Measurements from ENCODE around the gene PAF1. TPM values are rescaled to one million over a fixed set of nuclear protein-coding genes. Genes with fewer than 3 reads are reported as not detected.
A peak's percentile ranks its signal among the peaks of the same experiment; 100 is the strongest.

The PAF1 gene
- total and polyA plus RNA-seq, 10 donors: 27.4 to 51.3 (median 39.2) TPM

DNA sequence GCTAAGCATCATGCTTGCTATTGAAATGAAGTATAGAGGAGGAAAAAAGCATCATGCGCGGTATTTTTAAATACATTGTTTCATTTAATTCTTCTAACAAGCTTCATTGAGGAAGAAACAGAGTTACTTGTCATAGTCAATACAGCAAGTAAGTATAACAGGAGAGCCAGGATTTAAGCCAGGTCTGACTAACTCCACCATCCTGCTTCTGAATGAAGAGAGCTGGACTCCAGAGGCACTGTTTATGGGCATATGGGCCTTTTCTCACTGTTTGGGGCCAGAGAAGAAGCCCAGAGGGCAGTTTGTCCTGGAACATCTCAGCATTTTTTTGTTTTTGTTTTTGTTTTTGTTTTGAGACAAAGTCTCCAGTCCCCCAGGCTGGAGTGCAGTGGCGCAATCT is 40.8 kb downstream of the PAF1 start:
- WGBS, 5 donors: 95 to 100% (median 99%) methylated on average over 3 of the region's 3 CpGs
- DNase-seq: no peak
- Histone ChIP-seq H3K4me1 (peaks cover 11 to 66% (median 34%) of the 10 kb centered on the region in 6 donors), H3K27me3 (replicated peaks in 1 of 7) (no peaks in the 10 kb centered on the region), H3K36me3 (peaks cover 0 to 98% (median 38%) of the 10 kb centered on the region in 6 donors), H3K4me3 (no peak overlapping the region), H3K27ac (no peak overlapping the region), H3K9me3 (no peaks in the 10 kb centered on the region)
- intact Hi-C loops (cut with DNase I; ENCODE audit: low total_unique reads): no loop called here
- TF ChIP-seq, protein P1, sequence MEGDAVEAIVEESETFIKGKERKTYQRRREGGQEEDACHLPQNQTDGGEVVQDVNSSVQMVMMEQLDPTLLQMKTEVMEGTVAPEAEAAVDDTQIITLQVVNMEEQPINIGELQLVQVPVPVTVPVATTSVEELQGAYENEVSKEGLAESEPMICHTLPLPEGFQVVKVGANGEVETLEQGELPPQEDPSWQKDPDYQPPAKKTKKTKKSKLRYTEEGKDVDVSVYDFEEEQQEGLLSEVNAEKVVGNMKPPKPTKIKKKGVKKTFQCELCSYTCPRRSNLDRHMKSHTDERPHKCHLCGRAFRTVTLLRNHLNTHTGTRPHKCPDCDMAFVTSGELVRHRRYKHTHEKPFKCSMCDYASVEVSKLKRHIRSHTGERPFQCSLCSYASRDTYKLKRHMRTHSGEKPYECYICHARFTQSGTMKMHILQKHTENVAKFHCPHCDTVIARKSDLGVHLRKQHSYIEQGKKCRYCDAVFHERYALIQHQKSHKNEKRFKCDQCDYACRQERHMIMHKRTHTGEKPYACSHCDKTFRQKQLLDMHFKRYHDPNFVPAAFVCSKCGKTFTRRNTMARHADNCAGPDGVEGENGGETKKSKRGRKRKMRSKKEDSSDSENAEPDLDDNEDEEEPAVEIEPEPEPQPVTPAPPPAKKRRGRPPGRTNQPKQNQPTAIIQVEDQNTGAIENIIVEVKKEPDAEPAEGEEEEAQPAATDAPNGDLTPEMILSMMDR (IDR thresholded peaks at IDR 0.05 in 8 of 11, conservative IDR thresholded peaks at IDR 0.05 in 3 of 11): no peak
- TF ChIP-seq POLR2A (IDR thresholded peaks at IDR 0.05) (no peak), POLR2AphosphoS5 (IDR thresholded peaks at IDR 0.05) (no peak)

DNA sequence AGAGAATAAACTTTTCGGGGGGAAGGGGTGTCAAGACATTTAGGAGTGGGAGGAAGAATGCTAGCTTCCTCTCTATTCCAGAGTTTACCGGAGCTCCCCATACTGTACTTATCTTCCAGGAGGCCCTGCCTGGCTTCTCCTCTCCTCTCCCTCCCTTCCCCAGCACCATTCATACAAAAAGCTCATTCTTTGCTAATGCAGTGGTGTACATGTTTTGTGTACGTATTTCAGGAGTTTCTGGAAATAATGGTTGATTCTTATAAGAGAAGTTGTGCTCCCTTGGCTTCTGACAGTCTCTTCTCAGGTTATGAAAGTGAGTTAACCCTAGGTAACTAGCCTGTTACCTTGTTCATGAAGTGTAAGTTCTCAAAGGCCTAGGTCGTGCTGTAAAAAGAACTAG is 41.6 kb downstream of the PAF1 start:
- intact Hi-C loops (cut with DNase I; ENCODE audit: low total_unique reads): loop anchor here (10.0 kb wide), 1 partner anchor 65 kb away; the partner anchor contains the start of gene PLEKHG2
- H3K9me3 ChIP-seq: no peaks in the 10 kb centered on the region
- H3K27ac ChIP-seq: no peak overlapping the region
- no peak for DNase-seq
- no peaks in the 10 kb centered on the region for H3K27me3 ChIP-seq (replicated peaks in 1 of 7)
- no peak for TF ChIP-seq POLR2A (IDR thresholded peaks at IDR 0.05)
- TF ChIP-seq, protein P1 (IDR thresholded peaks at IDR 0.05 in 8 of 11, conservative IDR thresholded peaks at IDR 0.05 in 3 of 11): no peak
- no peak for TF ChIP-seq POLR2AphosphoS5 (IDR thresholded peaks at IDR 0.05)
- WGBS, 5 donors: 78 to 88% (median 84%) methylated on average over 4 of the region's 4 CpGs
- peaks cover 0 to 92% (median 29%) of the 10 kb centered on the region in 6 donors for H3K36me3 ChIP-seq
- peaks cover 12 to 74% (median 43%) of the 10 kb centered on the region in 6 donors for H3K4me1 ChIP-seq
- H3K4me3 ChIP-seq: no peak overlapping the region

DNA sequence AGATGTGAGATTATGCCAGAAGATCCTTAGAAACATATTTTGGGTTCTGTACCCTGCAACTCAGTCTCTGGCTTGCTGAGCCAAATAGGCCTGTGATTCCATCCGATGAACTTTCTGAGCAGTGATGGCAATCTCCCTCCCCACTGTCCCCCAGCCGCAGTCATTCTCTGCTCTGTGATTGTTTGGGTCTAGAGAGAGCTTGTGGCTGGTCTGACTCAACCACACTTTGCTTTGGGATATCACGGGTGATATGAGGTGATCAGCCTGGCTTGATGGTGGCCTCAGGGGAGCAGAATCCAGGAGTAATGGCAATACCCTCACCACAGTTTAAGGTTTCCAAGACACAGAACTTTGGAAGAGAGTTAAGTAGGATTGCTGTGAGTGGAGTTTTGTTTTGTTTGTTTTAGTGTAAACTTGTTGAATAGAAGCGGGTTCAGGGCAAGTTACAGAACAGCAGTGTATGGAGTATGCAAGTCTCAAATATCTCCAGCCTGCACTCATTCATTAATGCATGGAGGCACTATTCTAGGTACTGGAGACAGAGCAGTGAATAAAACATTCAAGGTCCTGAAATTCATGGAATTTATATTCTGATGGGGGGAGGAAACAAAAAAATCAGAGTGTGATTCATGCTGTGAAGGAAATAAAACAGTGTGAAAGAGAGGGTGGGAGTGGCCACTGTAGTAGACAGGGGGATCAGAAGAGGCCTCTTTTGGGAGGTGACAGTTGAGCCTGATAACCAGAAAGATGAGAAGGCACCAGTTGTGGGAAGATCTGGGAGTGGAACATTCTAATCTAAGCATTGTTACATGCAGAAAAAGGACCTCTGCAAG is 43.4 kb downstream of the PAF1 start:
- WGBS, 5 donors: 81 to 94% (median 90%) methylated on average over 4 of the region's 4 CpGs
- Histone ChIP-seq H3K36me3 (peaks cover 0 to 74% (median 16%) of the 10 kb centered on the region in 6 donors), H3K4me3 (no peak overlapping the region), H3K4me1 (peaks cover 18 to 86% (median 56%) of the 10 kb centered on the region in 6 donors), H3K27me3 (replicated peaks in 1 of 7) (no peaks in the 10 kb centered on the region), H3K9me3 (no peaks in the 10 kb centered on the region), H3K27ac (peak overlapping the region in 1 of 8 donors; percentile 4)
- intact Hi-C loops (cut with DNase I; ENCODE audit: low total_unique reads): loop anchor here (10.0 kb wide), 1 partner anchor 67 kb away; the partner anchor contains the start of gene PLEKHG2
- TF ChIP-seq POLR2A (IDR thresholded peaks at IDR 0.05): no peak
- TF ChIP-seq POLR2AphosphoS5 (IDR thresholded peaks at IDR 0.05): no peak
- TF ChIP-seq, protein P1 (IDR thresholded peaks at IDR 0.05 in 8 of 11, conservative IDR thresholded peaks at IDR 0.05 in 3 of 11): no peak
- no peak for DNase-seq

DNA sequence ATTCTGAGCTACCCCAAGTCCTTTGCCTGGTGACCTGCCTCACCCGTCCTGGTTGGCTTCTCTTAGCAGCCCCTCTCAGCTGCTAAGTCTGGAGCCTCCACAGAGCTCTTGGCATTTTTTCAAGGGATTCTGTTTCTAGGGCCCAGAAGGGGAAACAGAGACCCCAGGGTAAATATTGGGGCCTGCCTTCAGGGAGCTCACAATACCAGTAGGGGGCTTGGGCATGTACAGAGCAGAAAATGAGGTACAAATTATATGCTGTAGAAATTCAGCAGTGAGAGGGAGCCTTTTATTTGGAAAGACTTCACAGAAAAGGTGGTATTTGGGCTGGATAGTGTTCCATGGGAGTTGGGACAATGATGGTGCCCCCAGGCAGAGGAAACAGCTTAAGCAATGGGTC is 45.0 kb downstream of the PAF1 start:
- Histone ChIP-seq H3K9me3 (no peaks in the 10 kb centered on the region), H3K4me1 (peaks cover 20 to 78% (median 51%) of the 10 kb centered on the region in 6 donors), H3K27me3 (replicated peaks in 1 of 7) (no peaks in the 10 kb centered on the region), H3K4me3 (no peak overlapping the region), H3K27ac (peak overlapping the region in 2 of 8 donors; percentile 2), H3K36me3 (peaks cover 0 to 58% (median 12%) of the 10 kb centered on the region in 6 donors)
- 61 to 91% (median 85%) methylated on average over 1 of the region's 1 CpG for WGBS, 5 donors
- DNase-seq: no peak
- intact Hi-C loops (cut with DNase I; ENCODE audit: low total_unique reads): loop anchor here (10.0 kb wide), 1 partner anchor 69 kb away; the partner anchor contains the start of gene PLEKHG2
- no peak for TF ChIP-seq POLR2AphosphoS5 (IDR thresholded peaks at IDR 0.05)
- TF ChIP-seq POLR2A (IDR thresholded peaks at IDR 0.05): no peak
- TF ChIP-seq, protein P1 (IDR thresholded peaks at IDR 0.05 in 8 of 11, conservative IDR thresholded peaks at IDR 0.05 in 3 of 11): no peak

All from spleen (tissue), 11 donors.